Measurements from ENCODE around the gene DRAP1.
A peak's percentile ranks its signal among the peaks of the same experiment; 100 is the strongest.

The DRAP1 gene

GRCh38 chr11:65960824-65961266 lies 41.6 kb downstream of the DRAP1 start:
- no peaks in the 10 kb centered on the region for H3K9me3 ChIP-seq (ENCODE audit: control insufficient read depth in 1 of 2, low read length in 2 of 2)
- H3K4me1 ChIP-seq (ENCODE audit: control insufficient read depth in 1 of 2, insufficient read depth in 2 of 2, low read length in 2 of 2): peaks cover 20 to 27% of the 10 kb centered on the region in 2 donors
- H3K36me3 ChIP-seq (ENCODE audit: control insufficient read depth in 1 of 2, insufficient read depth in 2 of 2, low read length in 2 of 2): peaks cover 17 to 22% of the 10 kb centered on the region in 2 donors
- no peaks in the 10 kb centered on the region for H3K27me3 ChIP-seq (ENCODE audit: control insufficient read depth in 1 of 2, insufficient read depth in 2 of 2, low read length in 2 of 2)
- H3K4me3 ChIP-seq (ENCODE audit: low read depth in 1 of 2, low read length in 2 of 2): peak overlapping the region; percentile 84 to 96
- H3K9ac ChIP-seq (ENCODE audit: low read depth in 1 of 2, low read length in 2 of 2): peak overlapping the region; percentile 85 to 89
- H3K27ac ChIP-seq (ENCODE audit: low read depth, low read length): peak overlapping the region; percentile 69

GRCh38 chr11:65961267-65962140 lies 42.3 kb downstream of the DRAP1 start, which contains the start of gene SART1:
Gene SART1 (plus strand): TSS chr11:65961734. CDS start chr11:65961781, 47 bp downstream.
- H3K27me3 ChIP-seq (ENCODE audit: control insufficient read depth in 1 of 2, insufficient read depth in 2 of 2, low read length in 2 of 2): no peaks in the 10 kb centered on the region
- peaks cover 23 to 29% of the 10 kb centered on the region in 2 donors for H3K36me3 ChIP-seq (ENCODE audit: control insufficient read depth in 1 of 2, insufficient read depth in 2 of 2, low read length in 2 of 2)
- H3K4me1 ChIP-seq (ENCODE audit: control insufficient read depth in 1 of 2, insufficient read depth in 2 of 2, low read length in 2 of 2): peaks cover 20 to 27% of the 10 kb centered on the region in 2 donors
- peak within 1 kb of the TSS; percentile 85 to 89 for H3K9ac ChIP-seq (ENCODE audit: low read depth in 1 of 2, low read length in 2 of 2)
- H3K9me3 ChIP-seq (ENCODE audit: control insufficient read depth in 1 of 2, low read length in 2 of 2): no peaks in the 10 kb centered on the region
- H3K4me3 ChIP-seq (ENCODE audit: low read depth in 1 of 2, low read length in 2 of 2): peak within 1 kb of the TSS; percentile 84 to 96
- H3K27ac ChIP-seq (ENCODE audit: low read depth, low read length): peak within 1 kb of the TSS; percentile 69

- H3K27ac ChIP-seq (ENCODE audit: low read depth, low read length): no peak overlapping the region
- peak overlapping the region; percentile 60 to 67 for H3K9ac ChIP-seq (ENCODE audit: low read depth in 1 of 2, low read length in 2 of 2)
- H3K4me1 ChIP-seq (ENCODE audit: control insufficient read depth in 1 of 2, insufficient read depth in 2 of 2, low read length in 2 of 2): peaks cover 16 to 23% of the 10 kb centered on the region in 2 donors
- H3K27me3 ChIP-seq (ENCODE audit: control insufficient read depth in 1 of 2, insufficient read depth in 2 of 2, low read length in 2 of 2): no peaks in the 10 kb centered on the region
- peaks cover 30 to 36% of the 10 kb centered on the region in 2 donors for H3K36me3 ChIP-seq (ENCODE audit: control insufficient read depth in 1 of 2, insufficient read depth in 2 of 2, low read length in 2 of 2)
- peak overlapping the region; percentile 84 to 96 for H3K4me3 ChIP-seq (ENCODE audit: low read depth in 1 of 2, low read length in 2 of 2)
- no peaks in the 10 kb centered on the region for H3K9me3 ChIP-seq (ENCODE audit: control insufficient read depth in 1 of 2, low read length in 2 of 2)
Measured at GRCh38 chr11:65962141-65962564, 42.9 kb downstream of the DRAP1 start.

GRCh38 chr11:65964906-65965305 lies 45.7 kb downstream of the DRAP1 start:
- H3K4me1 ChIP-seq (ENCODE audit: control insufficient read depth in 1 of 2, insufficient read depth in 2 of 2, low read length in 2 of 2): peaks cover 12 to 23% of the 10 kb centered on the region in 2 donors
- H3K36me3 ChIP-seq (ENCODE audit: control insufficient read depth in 1 of 2, insufficient read depth in 2 of 2, low read length in 2 of 2): peaks cover 41 to 62% of the 10 kb centered on the region in 2 donors
- no peak overlapping the region for H3K27ac ChIP-seq (ENCODE audit: low read depth, low read length)
- H3K4me3 ChIP-seq (ENCODE audit: low read depth in 1 of 2, low read length in 2 of 2): no peak overlapping the region
- no peaks in the 10 kb centered on the region for H3K9me3 ChIP-seq (ENCODE audit: control insufficient read depth in 1 of 2, low read length in 2 of 2)
- no peaks in the 10 kb centered on the region for H3K27me3 ChIP-seq (ENCODE audit: control insufficient read depth in 1 of 2, insufficient read depth in 2 of 2, low read length in 2 of 2)
- no peak overlapping the region for H3K9ac ChIP-seq (ENCODE audit: low read depth in 1 of 2, low read length in 2 of 2)

GRCh38 chr11:65965986-65966762 lies 46.9 kb downstream of the DRAP1 start:
- H3K27me3 ChIP-seq (ENCODE audit: control insufficient read depth in 1 of 2, insufficient read depth in 2 of 2, low read length in 2 of 2): no peaks in the 10 kb centered on the region
- H3K4me1 ChIP-seq (ENCODE audit: control insufficient read depth in 1 of 2, insufficient read depth in 2 of 2, low read length in 2 of 2): peaks cover 12 to 23% of the 10 kb centered on the region in 2 donors
- no peak overlapping the region for H3K27ac ChIP-seq (ENCODE audit: low read depth, low read length)
- peaks cover 46 to 69% of the 10 kb centered on the region in 2 donors for H3K36me3 ChIP-seq (ENCODE audit: control insufficient read depth in 1 of 2, insufficient read depth in 2 of 2, low read length in 2 of 2)
- no peak overlapping the region for H3K4me3 ChIP-seq (ENCODE audit: low read depth in 1 of 2, low read length in 2 of 2)
- H3K9me3 ChIP-seq (ENCODE audit: control insufficient read depth in 1 of 2, low read length in 2 of 2): no peaks in the 10 kb centered on the region
- no peak overlapping the region for H3K9ac ChIP-seq (ENCODE audit: low read depth in 1 of 2, low read length in 2 of 2)

- Histone ChIP-seq H3K9ac (ENCODE audit: low read depth in 1 of 2, low read length in 2 of 2) (no peak overlapping the region), H3K9me3 (ENCODE audit: control insufficient read depth in 1 of 2, low read length in 2 of 2) (no peaks in the 10 kb centered on the region), H3K4me3 (ENCODE audit: low read depth in 1 of 2, low read length in 2 of 2) (no peak overlapping the region), H3K36me3 (ENCODE audit: control insufficient read depth in 1 of 2, insufficient read depth in 2 of 2, low read length in 2 of 2) (peaks cover 46 to 71% of the 10 kb centered on the region in 2 donors), H3K27me3 (ENCODE audit: control insufficient read depth in 1 of 2, insufficient read depth in 2 of 2, low read length in 2 of 2) (no peaks in the 10 kb centered on the region), H3K4me1 (ENCODE audit: control insufficient read depth in 1 of 2, insufficient read depth in 2 of 2, low read length in 2 of 2) (peaks cover 9 to 18% of the 10 kb centered on the region in 2 donors), H3K27ac (ENCODE audit: low read depth, low read length) (no peak overlapping the region)
Measured at GRCh38 chr11:65967329-65967934, 48.2 kb downstream of the DRAP1 start.

GRCh38 chr11:65968600-65969482 lies 49.6 kb downstream of the DRAP1 start:
- H3K9me3 ChIP-seq (ENCODE audit: control insufficient read depth in 1 of 2, low read length in 2 of 2): no peaks in the 10 kb centered on the region
- H3K27ac ChIP-seq (ENCODE audit: low read depth, low read length): no peak overlapping the region
- no peak overlapping the region for H3K9ac ChIP-seq (ENCODE audit: low read depth in 1 of 2, low read length in 2 of 2)
- no peak overlapping the region for H3K4me3 ChIP-seq (ENCODE audit: low read depth in 1 of 2, low read length in 2 of 2)
- peaks cover 54 to 80% of the 10 kb centered on the region in 2 donors for H3K36me3 ChIP-seq (ENCODE audit: control insufficient read depth in 1 of 2, insufficient read depth in 2 of 2, low read length in 2 of 2)
- H3K4me1 ChIP-seq (ENCODE audit: control insufficient read depth in 1 of 2, insufficient read depth in 2 of 2, low read length in 2 of 2): peaks cover 0 to 4% of the 10 kb centered on the region in 2 donors
- H3K27me3 ChIP-seq (ENCODE audit: control insufficient read depth in 1 of 2, insufficient read depth in 2 of 2, low read length in 2 of 2): no peaks in the 10 kb centered on the region
